Vagina (tissue), 2 donors: Measurements from ENCODE around the gene TRABD2A. TPM values are rescaled to one million over a fixed set of nuclear protein-coding genes. Genes with fewer than 3 reads are reported as not detected.

Experiments
- DNase-seq, 2 donors: peaks; one replicate each; pipeline ENCODE4 v3.0.0-alpha.2; 2017; ENCODE audit errors: extremely low spot score in 2 of 2
- H3K27ac ChIP-seq: fragments of 200-600 bp; sonication (generic); one replicate; pipeline ENCODE4 v1.5.1; 2019
- H3K27me3 ChIP-seq: fragments of 200-600 bp; sonication (generic); one replicate; pipeline ENCODE4 v1.5.1; 2019
- H3K36me3 ChIP-seq, 2 donors: fragments of 200-600 bp; sonication (generic); one replicate each; pipeline ENCODE4 v1.5.1; 2017 to 2019
- H3K4me1 ChIP-seq: fragments of 200-600 bp; sonication (generic); one replicate; pipeline ENCODE4 v1.5.1; 2019
- H3K4me3 ChIP-seq, 2 donors: fragments of 200-600 bp; sonication (generic); 1 replicate in 1 of 2; 2 replicates in 1 of 2; pipeline ENCODE4 v1.5.1; 2016 to 2019
- H3K9me3 ChIP-seq: fragments of 200-600 bp; sonication (generic); one replicate; pipeline ENCODE4 v1.5.1; 2019
- POLR2A ChIP-seq, 2 donors: fragments of 450-650 bp; IDR thresholded peaks; one replicate each; pipeline ENCODE4 v1.6.1; 2017; ENCODE audit warnings: antibody characterized with exemption in 2 of 2, mild to moderate bottlenecking in 2 of 2, moderate library complexity in 2 of 2
- POLR2AphosphoS5 ChIP-seq, 2 donors: sonication (generic); formaldehyde crosslinking; IDR thresholded peaks; one replicate each; pipeline ENCODE4 v1.9.0; 2017; ENCODE audit warnings: antibody characterized with exemption in 2 of 2, mild to moderate bottlenecking in 2 of 2, low read depth in 1 of 2; ENCODE audit not compliant: insufficient read depth in 1 of 2
- intact Hi-C: fragments of 100-400 bp; cut with DNase I; formaldehyde crosslinking; loops from one replicate; pipeline ENCODE4 v1.15.1; 2023
- total RNA-seq: library from RNA; depleted of rRNA; stranded (reverse); fragments of >200 nt; gene quantifications from one replicate; pipeline ENCODE4 v1.2.3, GENCODE V29; 2016
- TF ChIP-seq, protein P1 (sequence below), 3 experiments: fragments of 450-650 bp in 2 of 3; fragments of 200-600 bp in 1 of 3; sonication (generic) in 1 of 3; IDR thresholded peaks; one replicate each; pipeline ENCODE4 v1.5.1; 2017 to 2019; ENCODE audit warnings: antibody characterized with exemption in 3 of 3, mild to moderate bottlenecking in 2 of 3, moderate library complexity in 2 of 3

The TRABD2A gene
- total RNA-seq, 1 donor from 2014 or later: 5.4 TPM

GRCh38 chr2:84800194-84800805 is 80.6 kb downstream of the TRABD2A start:
- TF ChIP-seq POLR2A (IDR thresholded peaks at IDR 0.05): no peak
- TF ChIP-seq, protein P1, sequence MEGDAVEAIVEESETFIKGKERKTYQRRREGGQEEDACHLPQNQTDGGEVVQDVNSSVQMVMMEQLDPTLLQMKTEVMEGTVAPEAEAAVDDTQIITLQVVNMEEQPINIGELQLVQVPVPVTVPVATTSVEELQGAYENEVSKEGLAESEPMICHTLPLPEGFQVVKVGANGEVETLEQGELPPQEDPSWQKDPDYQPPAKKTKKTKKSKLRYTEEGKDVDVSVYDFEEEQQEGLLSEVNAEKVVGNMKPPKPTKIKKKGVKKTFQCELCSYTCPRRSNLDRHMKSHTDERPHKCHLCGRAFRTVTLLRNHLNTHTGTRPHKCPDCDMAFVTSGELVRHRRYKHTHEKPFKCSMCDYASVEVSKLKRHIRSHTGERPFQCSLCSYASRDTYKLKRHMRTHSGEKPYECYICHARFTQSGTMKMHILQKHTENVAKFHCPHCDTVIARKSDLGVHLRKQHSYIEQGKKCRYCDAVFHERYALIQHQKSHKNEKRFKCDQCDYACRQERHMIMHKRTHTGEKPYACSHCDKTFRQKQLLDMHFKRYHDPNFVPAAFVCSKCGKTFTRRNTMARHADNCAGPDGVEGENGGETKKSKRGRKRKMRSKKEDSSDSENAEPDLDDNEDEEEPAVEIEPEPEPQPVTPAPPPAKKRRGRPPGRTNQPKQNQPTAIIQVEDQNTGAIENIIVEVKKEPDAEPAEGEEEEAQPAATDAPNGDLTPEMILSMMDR (IDR thresholded peaks at IDR 0.05): no peak
- Histone ChIP-seq H3K27me3 (no peaks in the 10 kb centered on the region), H3K9me3 (no peaks in the 10 kb centered on the region), H3K36me3 (no peaks in the 10 kb centered on the region), H3K27ac (no peak overlapping the region), H3K4me1 (no peaks in the 10 kb centered on the region), H3K4me3 (no peak overlapping the region)
- intact Hi-C loops: no loop called here
- no peak for DNase-seq

DNA sequence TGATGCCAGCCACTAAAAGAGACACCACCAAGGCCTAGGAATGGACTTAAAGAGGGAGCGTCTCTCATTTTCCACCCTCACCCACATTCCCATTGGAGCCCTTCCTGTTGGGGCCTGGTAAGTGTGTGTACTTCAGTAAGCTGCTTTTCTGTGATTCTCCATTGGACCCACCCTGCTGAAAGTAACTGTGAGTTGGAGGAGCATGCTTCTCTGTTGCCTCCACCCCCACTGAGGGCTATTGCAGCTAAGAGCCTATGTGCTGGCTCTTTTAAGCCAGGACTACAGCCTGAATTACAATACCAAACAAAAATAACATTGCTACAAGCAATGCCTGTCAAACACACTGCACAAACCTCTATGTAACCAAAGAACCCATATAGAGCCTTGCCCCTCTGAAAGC is 81.1 kb downstream of the TRABD2A start:
- Histone ChIP-seq H3K27me3 (no peaks in the 10 kb centered on the region), H3K9me3 (no peaks in the 10 kb centered on the region), H3K27ac (no peak overlapping the region), H3K36me3 (no peaks in the 10 kb centered on the region), H3K4me3 (no peak overlapping the region), H3K4me1 (no peaks in the 10 kb centered on the region)
- intact Hi-C loops: no loop called here
- no peak for TF ChIP-seq POLR2A (IDR thresholded peaks at IDR 0.05)
- TF ChIP-seq POLR2AphosphoS5 (IDR thresholded peaks at IDR 0.05; ENCODE audit: insufficient read depth in 1 of 2, low read depth in 1 of 2): no peak
- TF ChIP-seq, protein P1 (IDR thresholded peaks at IDR 0.05): no peak
- no peak for DNase-seq

GRCh38 chr2:84797271-84797670 is 83.6 kb downstream of the TRABD2A start:
- H3K27ac ChIP-seq: no peak overlapping the region
- no peaks in the 10 kb centered on the region for H3K4me1 ChIP-seq
- intact Hi-C loops: no loop called here
- H3K9me3 ChIP-seq: no peaks in the 10 kb centered on the region
- DNase-seq: no peak
- H3K27me3 ChIP-seq: no peaks in the 10 kb centered on the region
- TF ChIP-seq POLR2AphosphoS5 (IDR thresholded peaks at IDR 0.05; ENCODE audit: insufficient read depth in 1 of 2, low read depth in 1 of 2): no peak
- no peaks in the 10 kb centered on the region for H3K36me3 ChIP-seq
- H3K4me3 ChIP-seq: no peak overlapping the region

- Histone ChIP-seq H3K9me3 (no peaks in the 10 kb centered on the region), H3K4me1 (no peaks in the 10 kb centered on the region), H3K27ac (no peak overlapping the region), H3K27me3 (no peaks in the 10 kb centered on the region), H3K36me3 (no peaks in the 10 kb centered on the region), H3K4me3 (no peak overlapping the region)
- intact Hi-C loops: no loop called here
- TF ChIP-seq POLR2AphosphoS5 (IDR thresholded peaks at IDR 0.05; ENCODE audit: insufficient read depth in 1 of 2, low read depth in 1 of 2): no peak
- TF ChIP-seq, protein P1 (IDR thresholded peaks at IDR 0.05): no peak
- no peak for TF ChIP-seq POLR2A (IDR thresholded peaks at IDR 0.05)
- no peak for DNase-seq
Measured at GRCh38 chr2:84796798-84797197, 84.1 kb downstream of the TRABD2A start.

DNA sequence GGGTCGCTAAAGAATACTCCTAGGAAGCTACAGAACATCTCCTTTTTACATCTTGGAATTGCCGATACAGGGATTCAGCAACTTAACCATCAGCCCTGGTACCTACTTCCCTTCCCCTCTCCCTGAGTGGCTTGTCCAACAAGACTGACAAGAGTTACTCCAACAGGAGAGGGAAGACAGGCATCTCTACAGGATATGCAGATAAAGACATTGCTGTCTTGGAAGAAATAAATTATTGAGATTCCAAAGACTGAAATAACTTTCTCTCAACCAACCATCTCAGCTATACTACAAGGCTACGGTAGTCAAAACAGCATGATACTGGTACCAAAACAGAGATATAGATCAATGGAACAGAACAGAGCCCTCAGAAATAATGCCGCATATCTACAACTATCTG is 87.2 kb downstream of the TRABD2A start:
- DNase-seq: no peak

More for the DNA sequence above, 87.2 kb downstream of the TRABD2A start:
- intact Hi-C loops: no loop called here
- Histone ChIP-seq H3K27me3 (no peaks in the 10 kb centered on the region), H3K4me1 (no peaks in the 10 kb centered on the region), H3K27ac (no peak overlapping the region), H3K36me3 (no peaks in the 10 kb centered on the region), H3K4me3 (no peak overlapping the region), H3K9me3 (no peaks in the 10 kb centered on the region)
- TF ChIP-seq, protein P1 (IDR thresholded peaks at IDR 0.05): no peak
- no peak for TF ChIP-seq POLR2A (IDR thresholded peaks at IDR 0.05)
- TF ChIP-seq POLR2AphosphoS5 (IDR thresholded peaks at IDR 0.05; ENCODE audit: insufficient read depth in 1 of 2, low read depth in 1 of 2): no peak
